ENCODE measurements around the gene ECT2L. TPM values are rescaled to one million over a fixed set of nuclear protein-coding genes. Genes with fewer than 3 reads are reported as not detected.

ECT2L gene
- total RNA-seq, 1 donor: not detected

DNA sequence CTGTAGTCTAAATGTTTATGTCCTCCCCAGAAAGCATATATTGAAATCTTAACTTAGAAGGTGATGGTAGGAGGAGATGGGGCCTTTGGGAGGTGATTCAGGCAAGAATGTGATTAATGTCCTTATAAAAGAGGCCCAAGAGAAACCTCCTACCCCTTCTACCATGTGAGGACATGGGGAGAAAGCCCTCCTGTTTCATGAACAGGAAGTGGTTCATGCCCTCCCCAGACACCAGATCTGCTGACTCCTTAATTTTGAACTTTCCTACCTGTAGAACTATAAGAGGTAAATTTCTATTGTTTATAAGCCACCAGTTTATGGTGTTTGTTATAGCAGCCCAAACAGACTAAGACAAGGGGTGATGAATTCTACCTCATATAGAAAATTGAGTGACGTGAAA is 8.7 kb upstream of the ECT2L start:
- Histone ChIP-seq H3K4me3 (ENCODE audit: low read length) (no peak overlapping the region), H3K27me3 (ENCODE audit: insufficient read depth, low read length) (no peaks in the 10 kb centered on the region), H3K9me3 (ENCODE audit: low read depth, low read length) (no peaks in the 10 kb centered on the region), H3K4me1 (ENCODE audit: insufficient read depth, low read length) (no peaks in the 10 kb centered on the region)

DNA sequence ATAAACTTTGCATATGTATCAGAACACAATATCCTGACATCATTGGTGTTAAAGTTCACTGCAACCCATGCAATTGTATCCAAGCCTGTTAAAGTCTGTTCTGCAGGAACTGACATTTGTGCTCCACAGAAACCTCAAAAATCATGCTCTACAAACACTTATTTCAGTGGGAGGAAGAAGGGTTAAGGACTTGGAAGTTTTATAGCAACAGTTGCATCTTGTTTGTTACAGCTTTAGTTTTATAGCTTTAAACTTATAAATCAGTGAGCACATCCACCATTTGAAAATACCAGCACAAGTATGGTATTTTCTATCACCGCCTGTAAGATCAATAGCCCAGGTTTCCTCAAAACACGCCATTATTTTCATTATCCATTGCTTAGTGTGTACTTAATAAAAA is 884 bp downstream of the ECT2L start:
- H3K4me1 ChIP-seq (ENCODE audit: insufficient read depth, low read length): no peaks in the 10 kb centered on the region
- H3K9me3 ChIP-seq (ENCODE audit: low read depth, low read length): no peaks in the 10 kb centered on the region

DNA sequence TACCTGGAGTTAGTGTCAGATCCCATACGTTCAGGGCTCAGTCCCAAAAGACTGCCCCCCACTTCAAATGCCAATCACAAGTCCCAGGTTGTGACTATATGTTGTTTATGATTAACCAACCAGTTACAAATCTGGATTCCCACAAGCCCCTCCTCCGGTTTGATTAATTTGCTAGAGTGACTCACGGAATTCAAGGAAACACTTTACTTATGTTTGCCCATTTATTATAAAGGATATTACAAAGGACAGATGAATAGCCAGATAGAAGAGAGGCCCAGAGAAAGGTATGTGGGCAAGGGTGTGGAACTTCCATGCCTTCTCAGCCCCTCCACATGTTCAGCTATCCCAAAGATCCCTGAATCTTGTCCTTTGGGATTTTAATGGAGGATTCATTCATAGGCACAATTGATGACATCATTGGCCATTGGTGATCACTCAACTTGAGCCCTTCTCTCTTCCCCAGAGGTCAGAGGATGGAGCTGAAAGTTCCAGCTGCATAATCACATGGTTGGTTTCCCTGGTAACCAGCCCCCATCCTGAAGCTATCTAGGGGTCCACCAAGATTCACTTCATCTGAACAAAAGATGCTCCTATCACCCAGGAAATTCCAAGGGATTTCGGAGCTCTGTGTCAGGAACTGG is 2.0 kb downstream of the ECT2L start:
- Histone ChIP-seq H3K4me1 (ENCODE audit: insufficient read depth, low read length) (no peaks in the 10 kb centered on the region), H3K4me3 (ENCODE audit: low read length) (no peak overlapping the region), H3K9me3 (ENCODE audit: low read depth, low read length) (no peaks in the 10 kb centered on the region), H3K27me3 (ENCODE audit: insufficient read depth, low read length) (peaks cover 7% of the 10 kb centered on the region)

More for the DNA sequence above, 884 bp downstream of the ECT2L start:
- Histone ChIP-seq H3K4me3 (ENCODE audit: low read length) (no peak overlapping the region), H3K27me3 (ENCODE audit: insufficient read depth, low read length) (peaks cover 7% of the 10 kb centered on the region)

DNA sequence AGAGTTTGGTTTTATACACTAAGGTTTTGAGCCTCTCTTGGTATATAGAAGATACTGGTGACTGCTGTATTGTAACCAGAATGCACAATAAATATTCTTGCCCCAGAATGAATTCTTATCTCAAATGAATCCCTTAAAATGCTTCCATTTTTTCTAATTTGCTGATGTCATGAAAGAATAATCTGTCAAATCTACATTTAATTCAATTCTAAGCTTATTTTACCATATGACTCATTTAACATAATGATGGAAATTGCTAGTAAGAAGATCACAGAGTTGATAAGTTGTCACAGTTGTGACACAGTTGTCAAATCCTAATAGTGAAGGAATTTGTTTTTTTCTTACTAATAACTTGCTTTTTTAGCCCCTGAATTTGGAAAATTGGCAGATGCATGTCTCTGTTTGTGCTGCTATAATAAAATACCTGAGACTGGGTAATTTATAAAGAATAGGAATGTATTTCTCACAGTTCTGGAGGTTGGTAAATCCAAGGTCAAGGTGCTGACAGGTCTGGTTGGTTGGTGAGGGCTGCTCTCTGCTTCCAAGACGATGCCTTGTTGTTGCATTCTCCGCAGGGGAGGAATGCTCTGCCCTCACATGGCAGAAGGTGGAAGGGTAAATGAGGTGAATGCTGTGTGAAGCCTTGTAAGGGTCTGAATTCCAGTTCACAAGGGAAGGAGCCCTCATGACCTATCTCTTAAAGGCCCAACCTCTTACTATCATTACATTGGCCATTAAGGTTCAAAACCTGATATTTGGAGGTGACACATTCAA is 4.7 kb downstream of the ECT2L start:
- Histone ChIP-seq H3K4me1 (ENCODE audit: insufficient read depth, low read length) (no peaks in the 10 kb centered on the region), H3K4me3 (ENCODE audit: low read length) (no peak overlapping the region), H3K27me3 (ENCODE audit: insufficient read depth, low read length) (no peaks in the 10 kb centered on the region), H3K9me3 (ENCODE audit: low read depth, low read length) (no peaks in the 10 kb centered on the region)

DNA sequence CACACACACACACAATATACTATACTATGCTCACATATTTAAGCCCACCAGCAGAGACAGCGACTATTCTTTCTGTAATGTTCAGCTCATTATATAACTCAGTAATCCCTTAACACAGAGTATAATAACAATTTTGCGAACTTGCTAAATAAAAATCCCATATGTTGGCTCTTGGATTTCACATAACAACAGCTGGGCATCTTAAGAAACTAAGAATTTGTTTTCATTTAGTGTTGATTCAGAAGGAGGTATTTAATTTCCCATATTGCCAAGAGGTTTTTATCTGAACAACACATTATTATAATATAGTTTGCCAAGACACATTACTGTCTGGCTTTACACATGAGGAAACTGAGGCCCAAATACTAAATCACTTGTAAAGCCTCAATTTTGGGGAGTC is 7.4 kb downstream of the ECT2L start:
- H3K4me1 ChIP-seq (ENCODE audit: insufficient read depth, low read length): peaks cover 6% of the 10 kb centered on the region
- no peaks in the 10 kb centered on the region for H3K9me3 ChIP-seq (ENCODE audit: low read depth, low read length)
- H3K27me3 ChIP-seq (ENCODE audit: insufficient read depth, low read length): no peaks in the 10 kb centered on the region
- H3K4me3 ChIP-seq (ENCODE audit: low read length): no peak overlapping the region

DNA sequence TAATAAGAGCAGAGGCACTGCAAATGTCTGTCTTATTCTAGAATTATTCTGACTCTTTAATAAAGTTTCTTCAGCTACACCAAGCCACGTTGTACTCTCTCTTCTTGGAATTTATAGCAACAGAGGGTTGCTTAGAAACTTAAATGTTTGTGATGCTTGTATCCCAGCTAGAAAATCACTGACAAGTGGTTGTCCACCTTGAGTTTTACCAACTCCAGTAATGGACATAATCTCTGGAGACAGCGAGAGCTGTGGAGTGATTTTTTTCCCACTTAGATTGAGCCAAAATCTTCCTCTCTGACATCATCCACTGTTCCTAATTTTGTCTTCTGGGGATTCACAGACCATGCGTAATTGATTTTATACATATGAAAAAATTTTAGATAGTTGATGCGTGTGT is 8.0 kb downstream of the ECT2L start:
- no peaks in the 10 kb centered on the region for H3K9me3 ChIP-seq (ENCODE audit: low read depth, low read length)
- H3K4me3 ChIP-seq (ENCODE audit: low read length): no peak overlapping the region
- H3K4me1 ChIP-seq (ENCODE audit: insufficient read depth, low read length): peaks cover 6% of the 10 kb centered on the region
- H3K27me3 ChIP-seq (ENCODE audit: insufficient read depth, low read length): no peaks in the 10 kb centered on the region

DNA sequence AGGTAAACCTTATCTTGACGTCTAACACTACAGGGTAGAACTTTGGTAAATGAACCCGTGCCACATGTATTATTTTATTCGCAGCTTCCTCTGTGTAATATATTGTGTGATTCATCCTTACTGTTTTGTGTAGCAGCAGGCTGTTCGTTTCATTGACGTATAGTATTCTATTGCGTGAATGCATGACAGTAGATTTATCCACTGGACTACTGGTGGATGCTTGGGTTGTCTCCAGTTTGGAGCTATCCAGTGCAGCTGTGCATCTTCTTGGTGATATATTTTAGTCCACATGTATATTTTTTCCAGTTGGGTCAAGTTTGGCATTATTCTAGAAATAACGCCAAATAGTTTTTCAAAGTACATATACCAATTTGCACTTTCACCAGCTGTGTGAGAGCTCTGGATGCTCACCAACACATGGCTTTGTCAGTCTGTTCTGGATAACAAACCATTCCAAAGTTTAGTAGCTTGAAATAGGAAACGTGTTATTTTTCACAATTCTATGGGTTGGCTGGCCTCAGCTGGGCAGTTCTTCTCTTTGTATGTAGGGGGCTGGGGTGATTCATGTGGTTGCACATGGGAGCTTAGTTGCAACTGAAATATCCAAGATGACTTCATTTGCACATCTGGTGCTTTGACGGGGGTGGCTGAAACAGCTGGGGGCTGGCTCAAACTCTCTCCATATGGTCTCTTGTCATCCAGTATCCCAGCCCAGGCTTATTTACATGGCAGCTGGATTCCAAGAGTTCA is 9.3 kb downstream of the ECT2L start:
- Histone ChIP-seq H3K27me3 (ENCODE audit: insufficient read depth, low read length) (no peaks in the 10 kb centered on the region), H3K4me3 (ENCODE audit: low read length) (no peak overlapping the region), H3K9me3 (ENCODE audit: low read depth, low read length) (no peaks in the 10 kb centered on the region), H3K4me1 (ENCODE audit: insufficient read depth, low read length) (peaks cover 6% of the 10 kb centered on the region)

DNA sequence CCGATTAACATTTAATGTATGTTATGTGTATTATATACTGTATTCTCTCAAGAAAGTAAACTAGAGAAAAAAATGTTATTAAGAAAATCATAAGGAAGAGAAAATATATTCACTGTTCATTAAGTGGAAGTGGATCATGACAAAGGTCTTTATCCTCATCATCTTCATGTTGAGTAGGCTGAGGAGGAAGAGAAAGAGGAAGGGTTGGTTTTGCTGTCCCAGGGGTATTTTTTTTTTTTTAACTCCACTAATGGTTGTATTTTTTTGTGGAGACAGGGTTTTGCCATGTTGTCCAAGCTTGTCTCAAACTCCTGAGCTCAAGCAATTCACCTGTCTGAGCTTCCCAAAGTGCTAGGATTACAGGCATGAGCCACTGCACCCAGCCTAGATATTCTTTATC is 11.0 kb downstream of the ECT2L start:
- Histone ChIP-seq H3K4me3 (ENCODE audit: low read length) (no peak overlapping the region), H3K27me3 (ENCODE audit: insufficient read depth, low read length) (no peaks in the 10 kb centered on the region), H3K4me1 (ENCODE audit: insufficient read depth, low read length) (peaks cover 7% of the 10 kb centered on the region), H3K9me3 (ENCODE audit: low read depth, low read length) (no peaks in the 10 kb centered on the region)

DNA sequence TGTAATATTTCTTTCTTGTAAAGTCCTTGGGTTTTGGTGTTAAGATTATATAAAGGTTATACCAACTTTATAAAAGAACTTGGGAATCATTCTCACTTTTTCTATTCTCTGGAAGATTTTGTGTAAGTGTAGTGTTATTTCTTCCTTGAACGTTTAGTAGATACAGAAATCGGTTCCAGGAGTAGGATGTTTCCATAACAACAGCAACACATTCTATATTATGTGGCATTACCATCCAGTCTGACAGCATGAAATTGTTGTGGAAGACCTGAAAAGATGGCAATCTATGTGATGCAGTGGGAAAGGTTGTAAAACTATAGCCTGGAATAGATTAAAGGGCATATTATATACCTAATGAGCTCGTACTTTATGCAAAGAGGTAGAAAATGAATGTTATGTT is 13.8 kb downstream of the ECT2L start:
- H3K9me3 ChIP-seq (ENCODE audit: low read depth, low read length): no peaks in the 10 kb centered on the region
- no peaks in the 10 kb centered on the region for H3K27me3 ChIP-seq (ENCODE audit: insufficient read depth, low read length)
- no peak overlapping the region for H3K4me3 ChIP-seq (ENCODE audit: low read length)
- H3K4me1 ChIP-seq (ENCODE audit: insufficient read depth, low read length): peaks cover 10% of the 10 kb centered on the region

DNA sequence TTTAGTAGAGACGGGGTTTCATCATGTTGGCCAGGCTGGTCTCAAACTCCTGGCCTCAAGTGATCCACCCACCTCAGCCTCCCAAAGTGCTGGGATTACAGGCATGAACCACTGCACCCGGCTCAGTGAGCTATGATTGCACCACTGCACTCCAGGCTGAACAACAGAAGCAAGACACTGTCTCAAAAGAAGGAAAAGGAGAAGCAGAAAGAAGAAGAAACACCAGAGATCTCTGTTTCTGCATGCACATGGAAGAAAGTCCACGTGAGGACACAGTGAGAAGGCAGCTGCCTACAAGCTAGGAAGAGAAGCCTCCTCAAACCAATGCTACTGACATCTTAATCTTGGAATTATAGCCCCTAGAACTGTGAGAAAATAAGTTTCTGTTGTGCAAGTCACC is 16.0 kb downstream of the ECT2L start:
- H3K27me3 ChIP-seq (ENCODE audit: insufficient read depth, low read length): no peaks in the 10 kb centered on the region
- H3K9me3 ChIP-seq (ENCODE audit: low read depth, low read length): no peaks in the 10 kb centered on the region
- H3K4me3 ChIP-seq (ENCODE audit: low read length): no peak overlapping the region
- H3K4me1 ChIP-seq (ENCODE audit: insufficient read depth, low read length): peaks cover 9% of the 10 kb centered on the region

DNA sequence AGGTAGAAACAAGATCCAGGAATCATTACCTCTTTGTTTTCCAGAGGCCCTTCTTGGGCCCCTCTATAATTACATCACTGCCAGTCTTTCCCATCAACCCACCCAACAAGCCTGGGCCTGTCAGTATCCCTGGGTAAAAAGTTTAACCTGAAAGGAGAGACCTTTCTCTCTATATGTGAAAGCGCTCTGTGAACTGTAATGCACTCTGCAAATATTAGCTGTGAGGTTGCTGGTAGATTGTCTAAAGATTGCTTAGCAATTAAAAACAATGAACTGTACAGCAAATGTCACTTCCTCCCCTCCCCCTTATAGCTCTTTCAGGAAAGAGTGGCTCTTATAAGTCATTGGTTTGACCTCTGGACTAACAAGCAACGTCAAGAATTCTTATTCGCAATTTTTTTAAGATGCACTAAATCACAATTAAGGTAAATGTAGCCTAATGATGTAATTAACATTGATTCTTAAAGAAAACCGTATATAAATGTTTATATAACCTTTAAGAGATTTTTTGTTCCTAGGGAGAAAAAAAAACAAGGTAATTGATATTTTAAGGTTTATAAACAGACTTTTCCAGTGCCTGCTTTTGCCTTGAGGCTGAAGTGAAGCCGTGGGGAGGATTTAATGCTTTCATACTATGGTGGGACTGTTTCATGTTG is 18.4 kb downstream of the ECT2L start:
- no peak overlapping the region for H3K4me3 ChIP-seq (ENCODE audit: low read length)
- no peaks in the 10 kb centered on the region for H3K27me3 ChIP-seq (ENCODE audit: insufficient read depth, low read length)
- peaks cover 11% of the 10 kb centered on the region for H3K4me1 ChIP-seq (ENCODE audit: insufficient read depth, low read length)
- no peaks in the 10 kb centered on the region for H3K9me3 ChIP-seq (ENCODE audit: low read depth, low read length)

DNA sequence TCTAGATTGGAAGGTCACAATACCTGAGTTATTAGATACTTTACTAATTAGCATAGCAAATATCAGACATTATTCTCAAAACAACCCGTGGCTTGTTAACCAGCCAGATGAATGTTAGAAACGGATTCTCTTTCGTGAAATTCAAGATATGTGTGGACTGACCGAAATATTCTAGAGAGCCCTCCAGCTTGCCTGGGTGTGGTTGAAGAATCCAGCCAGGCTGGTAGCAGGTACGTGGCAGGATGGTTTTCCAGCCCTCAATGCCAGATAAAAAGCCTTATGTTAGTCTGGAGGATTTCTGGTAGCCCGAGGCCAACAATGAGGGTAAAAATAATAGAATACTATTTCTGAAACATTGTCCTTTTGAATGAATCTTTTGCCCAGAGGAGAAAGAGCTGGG is 19.3 kb downstream of the ECT2L start:
- H3K4me3 ChIP-seq (ENCODE audit: low read length): no peak overlapping the region
- H3K9me3 ChIP-seq (ENCODE audit: low read depth, low read length): no peaks in the 10 kb centered on the region
- no peaks in the 10 kb centered on the region for H3K27me3 ChIP-seq (ENCODE audit: insufficient read depth, low read length)
- peaks cover 11% of the 10 kb centered on the region for H3K4me1 ChIP-seq (ENCODE audit: insufficient read depth, low read length)

DNA sequence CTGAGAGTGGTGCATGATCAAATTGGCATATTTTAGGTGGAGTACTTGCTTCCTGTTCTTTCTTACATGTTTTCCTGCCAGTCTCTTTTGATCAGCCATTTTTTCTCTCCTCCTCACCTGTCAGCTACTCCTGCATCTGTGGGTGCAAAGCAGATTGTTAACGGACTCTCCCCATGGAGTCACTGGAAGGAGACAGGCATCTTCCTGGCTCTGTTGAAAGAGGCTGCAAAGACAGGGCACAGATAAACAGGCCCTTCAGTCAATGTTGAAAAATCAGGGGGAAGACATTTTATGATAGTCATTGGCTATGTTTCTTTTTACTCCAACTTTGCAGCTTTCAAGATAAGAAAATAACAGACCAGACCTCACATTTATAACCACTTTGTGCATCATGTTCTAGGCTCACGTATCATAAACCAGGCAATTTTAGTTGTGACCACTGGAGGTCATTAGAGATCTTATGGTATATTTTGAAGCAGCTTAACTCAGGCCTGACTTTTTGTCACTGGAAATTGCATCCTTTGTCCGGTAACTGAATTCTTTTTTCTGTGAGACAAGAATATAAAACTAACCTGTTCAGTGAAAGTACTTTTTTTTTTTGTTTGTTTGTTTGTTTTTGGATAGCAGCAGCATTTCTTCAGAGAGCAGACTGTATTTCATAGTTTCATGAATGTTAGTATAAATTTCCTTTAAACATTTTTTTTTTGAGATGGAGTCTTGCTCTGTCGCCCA is 20.1 kb downstream of the ECT2L start:
- H3K27me3 ChIP-seq (ENCODE audit: insufficient read depth, low read length): no peaks in the 10 kb centered on the region
- no peaks in the 10 kb centered on the region for H3K9me3 ChIP-seq (ENCODE audit: low read depth, low read length)
- no peak overlapping the region for H3K4me3 ChIP-seq (ENCODE audit: low read length)
- peaks cover 11% of the 10 kb centered on the region for H3K4me1 ChIP-seq (ENCODE audit: insufficient read depth, low read length)

DNA sequence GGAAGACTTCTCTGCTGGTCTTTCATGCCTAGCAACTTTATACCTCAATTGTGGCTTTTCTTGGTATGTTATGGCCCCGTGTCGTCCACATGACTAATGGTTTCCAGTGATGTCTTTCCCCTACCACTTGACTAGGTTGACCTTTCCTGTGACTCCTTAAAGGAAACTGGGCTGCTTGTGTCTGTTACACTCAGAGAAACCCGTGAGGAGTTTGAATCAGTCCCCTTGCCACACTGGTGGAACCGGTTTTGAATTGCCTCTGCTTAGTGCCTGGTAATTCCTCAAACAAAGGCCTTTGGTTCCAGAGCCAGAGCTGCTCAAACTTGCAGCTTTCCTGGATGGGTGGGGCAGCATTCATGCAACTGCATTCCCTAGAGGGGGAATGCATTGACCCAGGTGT is 21.9 kb downstream of the ECT2L start:
- no peak overlapping the region for H3K4me3 ChIP-seq (ENCODE audit: low read length)
- H3K27me3 ChIP-seq (ENCODE audit: insufficient read depth, low read length): no peaks in the 10 kb centered on the region
- H3K9me3 ChIP-seq (ENCODE audit: low read depth, low read length): no peaks in the 10 kb centered on the region
- H3K4me1 ChIP-seq (ENCODE audit: insufficient read depth, low read length): peaks cover 7% of the 10 kb centered on the region

Measured in mononuclear cell (primary cell).